Ovary (tissue), 9 donors: ENCODE results near the gene RYK. TPM values are rescaled to one million over a fixed set of nuclear protein-coding genes. Genes with fewer than 3 reads are reported as not detected.

Experiments used
- DNase-seq, 5 donors: peaks; one replicate each; pipeline ENCODE4 v3.0.0-alpha.2; 2019 to 2020
- H3K27ac ChIP-seq, 2 donors: fragments of 200-600 bp; one replicate each; pipeline versions ENCODE4 v1.5.1 to v1.8.0; 2019 to 2022
- H3K27me3 ChIP-seq: fragments of 200-600 bp; one replicate; pipeline ENCODE4 v1.8.0; 2022
- H3K36me3 ChIP-seq: fragments of 200-600 bp; sonication (generic); one replicate; pipeline ENCODE4 v1.5.1; 2019
- H3K4me1 ChIP-seq: one replicate; pipeline ENCODE4 v1.8.1; 2013; ENCODE audit warnings: mild to moderate bottlenecking, moderate library complexity; ENCODE audit not compliant: insufficient read depth
- H3K4me3 ChIP-seq: fragments of 200-600 bp; sonication (generic); one replicate; pipeline ENCODE4 v1.5.1; 2017
- H3K9me3 ChIP-seq, 2 donors: fragments of 200-600 bp in 1 of 2; sonication (generic) in 1 of 2; one replicate each; pipeline versions ENCODE4 v1.5.1 to v1.8.1; 2013 to 2019; ENCODE audit warnings: mild to moderate bottlenecking in 1 of 2, moderate library complexity in 1 of 2
- CTCF ChIP-seq, 3 donors: fragments of 450-650 bp in 2 of 3; fragments of 200-600 bp in 1 of 3; IDR thresholded peaks; one replicate each; pipeline versions ENCODE4 v1.5.1 to v1.8.0; 2016 to 2022; ENCODE audit warnings: antibody characterized with exemption in 3 of 3, mild to moderate bottlenecking in 1 of 3
- EP300 ChIP-seq: sonication (generic); formaldehyde crosslinking; IDR thresholded peaks from one replicate; pipeline ENCODE4 v1.6.1; 2017; ENCODE audit warnings: antibody characterized with exemption
- POLR2A ChIP-seq: fragments of 450-650 bp; IDR thresholded peaks from one replicate; pipeline ENCODE4 v1.6.1; 2017; ENCODE audit warnings: antibody characterized with exemption, mild to moderate bottlenecking, moderate library complexity
- WGBS, 3 donors: extraction: QIAGEN DNeasy Blood & Tissue Kit in 1 of 3; methylation state at CpG; one replicate each; pipeline versions ENCODE4 v1.1.5 to v1.1.7; 2013 to 2017; 5-methylcytosine and 5-hydroxymethylcytosine counted together
- intact Hi-C, 4 donors: fragments of 100-400 bp; cut with DNase I; formaldehyde crosslinking; loops; one replicate each; pipeline versions ENCODE4 v1.11.0 to v1.15.1; 2022 to 2023
- polyA plus RNA-seq, 2 donors: library from polyadenylated mRNA; stranded (reverse); fragments of 200-250 nt in 1 of 2; fragments of 350-450 nt in 1 of 2; fragmentation: Illumina TruSeq in 1 of 2; extraction: RNeasy Lipid Tissue Mini Kit (QIAGEN cat#74804) in 1 of 2; gene quantifications; one replicate each; pipeline ENCODE4 v1.2.3, GENCODE V29; 2013 to 2014
- total RNA-seq, 7 donors: library from RNA; depleted of rRNA in 2 of 7; stranded (reverse); fragments of >200 nt in 2 of 7; fragmentation: NEBNext Ultra II Directional in 3 of 7; extraction: Animal tissue kit (Norgen Biotek cat#: 25700) in 3 of 7; gene quantifications; one replicate each; pipeline versions ENCODE4 v1.1.0 to v1.2.4, GENCODE V29; 2016 to 2023
- donor health status: DM: no; HTN: no; CAD: no; lungs with moderate emphysema.
- donor health status: DM: no; HTN: no; CAD: no.
- donor health status: Bipolar disorder and iron deficiency.
- donor health status: DM: yes; HTN: yes; CAD: no.
- donor health status: DM: no; HTN: no; CAD: no.
- donor health status: DM: yes; HTN: yes; CAD: no.

The RYK gene
- total and polyA plus RNA-seq, 9 donors, result 78.1 to 171 (median 120) TPM

GRCh38 chr3:134216851-134217250 lies 33.8 kb downstream of the RYK start:
- Histone ChIP-seq H3K36me3 (no peaks in the 10 kb centered on the region), H3K27ac (no peak overlapping the region), H3K27me3 (no peaks in the 10 kb centered on the region), H3K4me1 (peaks cover 9% of the 10 kb centered on the region), H3K9me3 (no peaks in the 10 kb centered on the region), H3K4me3 (no peak overlapping the region)
- DNase-seq, result no peak
- intact Hi-C loops, result loop anchor here in 3 of 4 donors (10.0 kb wide), 2 partner anchors 158 to 258 kb away; partner anchors contain the start of gene AMOTL2 (in 1 of the 3)
- WGBS, 3 donors, result 83 to 91% (median 86%) methylated on average over 4 of the region's 4 CpGs
- TF ChIP-seq EP300 (no peak), POLR2A (no peak), CTCF (IDR thresholded peaks at IDR 0.05) (no peak)

GRCh38 chr3:134216191-134216764 lies 34.4 kb downstream of the RYK start:
- no peaks in the 10 kb centered on the region for H3K36me3 ChIP-seq
- no peak for DNase-seq
- no peaks in the 10 kb centered on the region for H3K27me3 ChIP-seq
- H3K9me3 ChIP-seq, result no peaks in the 10 kb centered on the region
- H3K4me1 ChIP-seq, result peaks cover 9% of the 10 kb centered on the region
- no peak overlapping the region for H3K4me3 ChIP-seq
- WGBS, 3 donors, result 74 to 88% (median 85%) methylated on average over 10 of the region's 10 CpGs
- intact Hi-C loops, result loop anchor here in 3 of 4 donors (10.0 kb wide), 2 partner anchors 159 to 259 kb away; partner anchors contain the start of gene AMOTL2 (in 1 of the 3)
- no peak overlapping the region for H3K27ac ChIP-seq
- TF ChIP-seq CTCF (IDR thresholded peaks at IDR 0.05) (no peak), POLR2A (no peak), EP300 (no peak)

- Histone ChIP-seq H3K27ac (no peak overlapping the region), H3K36me3 (no peaks in the 10 kb centered on the region), H3K9me3 (no peaks in the 10 kb centered on the region), H3K4me1 (peaks cover 8% of the 10 kb centered on the region), H3K4me3 (no peak overlapping the region), H3K27me3 (no peaks in the 10 kb centered on the region)
- 91 to 95% (median 93%) methylated on average over 2 of the region's 2 CpGs for WGBS, 3 donors
- intact Hi-C loops, result loop anchor here (5.0 to 10.0 kb wide), 5 partner anchors 88 to 261 kb away; partner anchors contain the start of gene AMOTL2 (in 2 of the 4)
- no peak for DNase-seq
- TF ChIP-seq CTCF (IDR thresholded peaks at IDR 0.05) (no peak), EP300 (no peak), POLR2A (no peak)
Measured at GRCh38 chr3:134214239-134214638, 36.4 kb downstream of the RYK start.

- Histone ChIP-seq H3K27ac (no peak overlapping the region), H3K4me1 (peaks cover 8% of the 10 kb centered on the region), H3K9me3 (no peaks in the 10 kb centered on the region), H3K27me3 (no peaks in the 10 kb centered on the region), H3K36me3 (no peaks in the 10 kb centered on the region), H3K4me3 (no peak overlapping the region)
- TF ChIP-seq POLR2A (no peak), CTCF (IDR thresholded peaks at IDR 0.05) (peak; percentile 93 to 98 (median 94))
- DNase-seq, result peak; percentile 77 to 89 (median 88)
- WGBS, 3 donors, result 27 to 29% (median 28%) methylated on average over 3 of the region's 3 CpGs
- intact Hi-C loops, result loop anchor here (2.0 to 10.0 kb wide), 7 partner anchors 88 to 262 kb away; partner anchors contain the start of gene AMOTL2 (in 2 of the 4)
Measured at GRCh38 chr3:134212967-134213665, 37.5 kb downstream of the RYK start.
